HG02840 (cell line): Measurements from ENCODE around the gene PCA3.
"Not testable (repeated sequence)": the region's sequence is repeated elsewhere in the genome, so short reads cannot be mapped to it uniquely, and the experiment has no call there.

ENCODE experiments used
- ATAC-seq: cut with Tn5 transposase; IDR thresholded peaks from one replicate; pipeline ENCODE4 v1.9.1; 2021; ENCODE audit warnings: mild to moderate bottlenecking, moderate library complexity, moderate number of reproducible peaks; ENCODE audit not compliant: unreplicated experiment, low FRiP score

The PCA3 gene

GRCh38 chr9:76764138-76764537 is at the start of gene PCA3:
Gene PCA3, plus strand, starts transcription at chr9:76764438.
- no peak for ATAC-seq

GRCh38 chr9:76716085-76716672 is 48.1 kb upstream of the PCA3 start:
- no peak for ATAC-seq

GRCh38 chr9:76717176-76717575 is 47.1 kb upstream of the PCA3 start:
- no peak for ATAC-seq

- no peak for ATAC-seq
Observed at GRCh38 chr9:76717613-76718012, 46.6 kb upstream of the PCA3 start.

- ATAC-seq = no peak
Observed at GRCh38 chr9:76718166-76718565, 46.1 kb upstream of the PCA3 start.

GRCh38 chr9:76720245-76720644 is 44.0 kb upstream of the PCA3 start:
- ATAC-seq = no peak

GRCh38 chr9:76725011-76725546 is 39.2 kb upstream of the PCA3 start:
- no peak for ATAC-seq

GRCh38 chr9:76725885-76726284 is 38.4 kb upstream of the PCA3 start:
- no peak for ATAC-seq

- no peak for ATAC-seq
Observed at GRCh38 chr9:76729116-76729515, 35.1 kb upstream of the PCA3 start.

GRCh38 chr9:76729980-76730737 is 34.1 kb upstream of the PCA3 start:
- no peak for ATAC-seq

- no peak for ATAC-seq
Observed at GRCh38 chr9:76730801-76731200, 33.4 kb upstream of the PCA3 start.

- no peak for ATAC-seq
Observed at GRCh38 chr9:76732341-76732958, 31.8 kb upstream of the PCA3 start.

- no peak for ATAC-seq
Observed at GRCh38 chr9:76733096-76733495, 31.1 kb upstream of the PCA3 start.

GRCh38 chr9:76734716-76735115 is 29.5 kb upstream of the PCA3 start:
- no peak for ATAC-seq

- ATAC-seq = no peak
Observed at GRCh38 chr9:76737154-76737902, 26.9 kb upstream of the PCA3 start.

- ATAC-seq = no peak
Observed at GRCh38 chr9:76738402-76738801, 25.8 kb upstream of the PCA3 start.

- ATAC-seq = no peak
Observed at GRCh38 chr9:76741524-76741923, 22.7 kb upstream of the PCA3 start.

- not testable (repeated sequence) for ATAC-seq
Observed at GRCh38 chr9:76742890-76743289, 21.3 kb upstream of the PCA3 start.

- no peak for ATAC-seq
Observed at GRCh38 chr9:76743931-76744330, 20.3 kb upstream of the PCA3 start.

- ATAC-seq = no peak
Observed at GRCh38 chr9:76744336-76744735, 19.9 kb upstream of the PCA3 start.

- no peak for ATAC-seq
Observed at GRCh38 chr9:76751001-76751400, 13.2 kb upstream of the PCA3 start.
